ENCODE measurements around the gene IL27RA.

GRCh38 chr19:13993590-13994300 is 37.8 kb upstream of the IL27RA start:
- no peak for TF ChIP-seq POLR2A (IDR thresholded peaks at IDR 0.05; ENCODE audit: low read depth, low read length)
- no peak for TF ChIP-seq CTCF (conservative IDR thresholded peaks at IDR 0.05; ENCODE audit: low read depth, low read length)
- no peak for TF ChIP-seq USF2 (IDR thresholded peaks at IDR 0.05; ENCODE audit: low read depth, low read length)
- no peak for TF ChIP-seq MXI1 (IDR thresholded peaks at IDR 0.05; ENCODE audit: borderline replicate concordance, low read depth, low read length)
- TF ChIP-seq RAD21 (IDR thresholded peaks at IDR 0.05; ENCODE audit: low read length) = no peak
- TF ChIP-seq CEBPB (IDR thresholded peaks at IDR 0.05; ENCODE audit: low read depth, low read length) = no peak
- no peak for TF ChIP-seq RCOR1 (IDR thresholded peaks at IDR 0.05; ENCODE audit: insufficient replicate concordance, low read length)
- TF ChIP-seq MAZ (IDR thresholded peaks at IDR 0.05; ENCODE audit: borderline replicate concordance, low read depth, low read length) = no peak
- no peak for TF ChIP-seq FOS (IDR thresholded peaks at IDR 0.05; ENCODE audit: low read depth, low read length)
- TF ChIP-seq ELK1 (IDR thresholded peaks at IDR 0.05; ENCODE audit: borderline replicate concordance, low read depth, low read length) = no peak

Data from IMR-90 (cell line).